B cell (primary cell): ENCODE data around the gene FAM3B.

ENCODE experiments used
- CTCF ChIP-seq: fragments of 200-600 bp; IDR thresholded peaks from one replicate; pipeline ENCODE4 v1.8.0; 2022; ENCODE audit warnings: antibody characterized with exemption, mild to moderate bottlenecking
- EZH2 ChIP-seq: IDR thresholded peaks from 2 replicates; pipeline ENCODE4 v1.6.1; 2012; ENCODE audit warnings: borderline replicate concordance, low read depth, mild to moderate bottlenecking, moderate library complexity, low read length; ENCODE audit not compliant: insufficient read depth, poor library complexity, severe bottlenecking

- no peak for TF ChIP-seq CTCF
- TF ChIP-seq EZH2: no peak
Observed at GRCh38 chr21:41317458-41317857, 857 bp downstream of the FAM3B start.
